ENCODE data around the gene PLCD1. TPM values are rescaled to one million over a fixed set of nuclear protein-coding genes. Genes with fewer than 3 reads are reported as not detected.

The PLCD1 gene
- total RNA-seq, 1 donor from 2014 or later = 68.5 TPM

GRCh38 chr3:37961622-37962431 lies 67.6 kb downstream of the PLCD1 start:
- intact Hi-C loops (cut with DNase I) = no loop called here
- Histone ChIP-seq H3K36me3 (no peaks in the 10 kb centered on the region), H3K4me3 (no peak overlapping the region), H3K27me3 (no peaks in the 10 kb centered on the region), H3K4me1 (peaks cover 27% of the 10 kb centered on the region), H3K9me3 (no peaks in the 10 kb centered on the region), H3K27ac (peak overlapping the region; percentile 10)
- TF ChIP-seq CTCF (IDR thresholded peaks at IDR 0.05) (no peak), POLR2AphosphoS5 (IDR thresholded peaks at IDR 0.05; ENCODE audit: insufficient read depth in 1 of 2, low read depth in 1 of 2) (no peak), POLR2A (IDR thresholded peaks at IDR 0.05) (no peak)
- DNase-seq (ENCODE audit: extremely low spot score in 2 of 2) = no peak

DNA sequence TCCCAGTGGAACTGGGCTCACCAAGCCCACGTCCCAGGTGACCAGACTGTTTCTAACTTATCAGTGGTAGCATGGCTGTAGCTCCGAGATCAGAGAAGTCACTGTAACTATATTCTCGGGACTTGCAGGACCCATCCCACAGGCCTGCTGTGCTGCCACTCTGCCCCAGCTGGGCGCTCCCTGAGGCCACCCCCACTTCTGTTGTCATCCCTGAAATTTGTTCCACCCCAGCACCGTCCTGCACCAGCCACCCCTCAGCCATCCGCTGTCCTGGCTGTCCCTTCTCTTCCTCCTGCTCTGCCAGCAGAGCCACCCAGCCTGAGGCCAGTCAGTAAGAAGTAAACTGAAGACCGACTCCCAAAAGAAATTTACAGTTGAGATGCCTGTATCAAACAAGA lies 71.9 kb downstream of the PLCD1 start:
- no peak for DNase-seq (ENCODE audit: extremely low spot score in 2 of 2)
- H3K4me1 ChIP-seq = peaks cover 20% of the 10 kb centered on the region
- H3K9me3 ChIP-seq = no peaks in the 10 kb centered on the region
- peak overlapping the region; percentile 51 for H3K27ac ChIP-seq
- TF ChIP-seq POLR2A (IDR thresholded peaks at IDR 0.05) (no peak), POLR2AphosphoS5 (IDR thresholded peaks at IDR 0.05; ENCODE audit: insufficient read depth in 1 of 2, low read depth in 1 of 2) (no peak), CTCF (IDR thresholded peaks at IDR 0.05) (no peak)
- intact Hi-C loops (cut with DNase I) = no loop called here
- no peaks in the 10 kb centered on the region for H3K36me3 ChIP-seq
- H3K27me3 ChIP-seq = no peaks in the 10 kb centered on the region
- no peak overlapping the region for H3K4me3 ChIP-seq

Small RNA genes within 50 kb of the gene (microRNA-seq; reads per million reads assigned to microRNA genes)
- gene MIR26A1 (ENCODE audit: borderline number of aligned reads, borderline replicate concordance) = 18.2 reads per million, percentile 31 among the genes with 10 or more reads in this experiment

Small RNA genes within 50 kb of the gene (small RNA-seq; reads per million reads assigned to genes)
- 1.5 reads per million, percentile 46 among the genes with 10 or more reads in this experiment for gene MIR26A1
- gene RF00019 = not detected

Other genes starting within 250 kb of the PLCD1 start
- 28.0 TPM for gene CTDSPL, start 167.8 kb downstream of the PLCD1 start, total RNA-seq
- gene VILL, start 38.9 kb downstream of the PLCD1 start, total RNA-seq = 7.9 TPM
- gene DLEC1, start 9.6 kb upstream of the PLCD1 start, total RNA-seq = 0.25 TPM
- 53.0 TPM for gene ACAA1, start 107.5 kb upstream of the PLCD1 start, total RNA-seq
- 45.9 TPM for gene MYD88, start 109.0 kb upstream of the PLCD1 start, total RNA-seq
- 22.8 TPM for gene OXSR1, start 135.9 kb upstream of the PLCD1 start, total RNA-seq
- not detected for gene SLC22A13, start 236.2 kb upstream of the PLCD1 start, total RNA-seq

Data from vagina (tissue), 2 donors.